Effector memory CD4-positive, alpha-beta T cell (primary cell): ENCODE measurements around the gene FCGR3A.
A peak's percentile ranks its signal among the peaks of the same experiment; 100 is the strongest.
"Not testable (repeated sequence)": the region's sequence is repeated elsewhere in the genome, so short reads cannot be mapped to it uniquely, and the experiment has no call there.

Experiments used
- DNase-seq, 3 donors: peaks; one replicate each; pipeline ENCODE4 v3.0.0-alpha.2; 2020
- H3K27ac ChIP-seq: 2 replicates; pipeline ENCODE4 v1.7.0; 2013; ENCODE audit warnings: mild to moderate bottlenecking, low read length, moderate library complexity; ENCODE audit not compliant: insufficient read depth, poor library complexity, severe bottlenecking
- H3K27me3 ChIP-seq: replicated peaks from 2 replicates; pipeline ENCODE4 v1.7.0; 2013; ENCODE audit warnings: mild to moderate bottlenecking, low read length; ENCODE audit not compliant: insufficient read depth, control insufficient read depth, poor library complexity, severe bottlenecking
- H3K36me3 ChIP-seq: 2 replicates; pipeline ENCODE4 v1.7.0; 2013; ENCODE audit warnings: mild to moderate bottlenecking, low read length, moderate library complexity; ENCODE audit not compliant: control insufficient read depth, insufficient read depth
- H3K4me1 ChIP-seq: 2 replicates; pipeline ENCODE4 v1.7.0; 2013; ENCODE audit warnings: low read length, mild to moderate bottlenecking; ENCODE audit not compliant: control insufficient read depth, insufficient read depth, poor library complexity, severe bottlenecking
- H3K4me3 ChIP-seq: 2 replicates; pipeline ENCODE4 v1.7.0; 2013; ENCODE audit warnings: low read length, low read depth, mild to moderate bottlenecking; ENCODE audit not compliant: insufficient read depth, poor library complexity, severe bottlenecking
- H3K9me3 ChIP-seq: 2 replicates; pipeline ENCODE4 v1.7.0; 2013; ENCODE audit warnings: mild to moderate bottlenecking, low read length, moderate library complexity; ENCODE audit not compliant: control insufficient read depth

Gene FCGR3A

DNA sequence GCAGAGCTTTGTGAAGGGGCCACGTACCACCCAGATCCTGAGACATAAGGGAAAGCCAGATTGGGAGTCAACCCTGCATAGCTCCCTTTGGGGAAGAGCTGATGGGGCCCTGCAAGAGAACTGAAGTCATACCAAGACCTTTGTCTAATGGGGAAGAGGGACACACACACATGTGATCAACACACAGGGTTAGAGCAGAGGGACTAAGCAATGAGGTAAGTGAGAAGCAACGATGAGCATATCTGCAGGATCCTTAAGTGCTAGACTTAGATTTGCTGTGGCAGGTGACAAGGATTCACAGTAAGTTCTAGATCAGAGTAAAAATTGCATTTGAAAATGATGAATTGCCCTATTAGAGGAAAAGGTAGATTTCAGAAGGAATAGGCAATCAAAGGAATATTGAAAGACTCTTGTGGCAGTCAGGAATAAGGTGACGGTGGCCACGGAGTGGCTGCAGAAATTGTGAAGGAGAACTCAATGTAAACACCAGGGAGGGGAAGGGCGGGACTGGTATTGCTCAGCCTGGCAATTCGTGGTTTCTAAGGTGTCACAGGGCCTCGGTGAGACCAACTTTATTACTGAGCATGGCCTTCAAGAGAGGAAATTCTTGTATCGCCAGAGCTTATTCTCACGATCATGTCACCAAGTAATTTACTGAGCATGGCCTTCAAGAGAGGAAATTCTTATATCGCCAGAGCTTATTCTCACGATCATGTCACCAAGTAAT, 4.5 kb downstream of the FCGR3A start:
- H3K27me3 ChIP-seq, H3K9me3 ChIP-seq, DNase-seq, H3K36me3 ChIP-seq, H3K4me1 ChIP-seq, H3K4me3 ChIP-seq: not testable (repeated sequence)
- H3K27ac ChIP-seq = peak overlapping the region; percentile 32

DNA sequence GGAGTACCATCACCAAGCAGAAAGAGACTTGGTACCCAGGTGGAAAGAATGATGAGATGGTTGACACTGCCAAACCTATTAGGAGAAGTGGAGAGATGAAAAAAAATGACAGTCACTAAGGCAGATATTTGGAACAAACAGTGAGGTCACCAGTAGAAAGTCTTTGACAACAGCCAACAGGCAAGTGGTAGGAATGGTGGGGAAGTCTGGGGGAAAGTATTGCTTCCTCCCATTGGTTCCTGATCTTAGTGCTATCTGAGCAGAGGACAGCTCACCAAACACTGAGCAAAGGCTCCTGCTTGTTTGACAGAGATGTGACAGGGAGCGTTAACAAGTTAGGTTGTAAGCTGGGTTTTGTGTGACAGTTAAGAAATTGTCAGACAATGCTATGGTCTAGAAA, 6.5 kb downstream of the FCGR3A start:
- not testable (repeated sequence) for H3K4me1 ChIP-seq, H3K4me3 ChIP-seq, H3K9me3 ChIP-seq

DNA sequence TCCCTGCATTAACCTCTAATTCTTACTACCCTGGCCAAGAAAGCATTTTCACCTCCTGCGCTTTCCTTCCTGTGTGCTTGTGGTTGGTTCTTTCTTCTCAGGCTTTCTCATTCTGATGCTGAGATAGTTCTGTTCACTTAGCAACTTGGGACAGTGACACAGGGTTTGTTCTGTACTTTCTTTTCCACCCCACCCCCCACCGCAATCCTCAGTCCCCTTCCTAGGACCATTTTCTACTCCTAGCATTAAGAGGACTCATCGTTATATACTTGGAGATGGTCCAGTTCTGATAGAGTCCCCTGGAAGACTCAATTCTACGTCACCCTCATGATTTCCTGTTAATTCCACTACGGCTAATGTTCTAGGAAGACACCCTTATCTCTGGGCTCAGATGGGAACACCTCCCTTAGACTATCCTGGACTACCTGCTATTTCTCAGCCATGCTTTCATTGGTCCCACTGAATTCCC, 7.5 kb downstream of the FCGR3A start:
- not testable (repeated sequence) for H3K27me3 ChIP-seq, H3K4me1 ChIP-seq, H3K4me3 ChIP-seq, H3K36me3 ChIP-seq, H3K9me3 ChIP-seq
- peak in 2 of 3 donors; percentile 24 to 35 for DNase-seq
- peak overlapping the region; percentile 15 for H3K27ac ChIP-seq

More for the DNA sequence above, 6.5 kb downstream of the FCGR3A start:
- DNase-seq, H3K27ac ChIP-seq, H3K36me3 ChIP-seq, H3K27me3 ChIP-seq: not testable (repeated sequence)

DNA sequence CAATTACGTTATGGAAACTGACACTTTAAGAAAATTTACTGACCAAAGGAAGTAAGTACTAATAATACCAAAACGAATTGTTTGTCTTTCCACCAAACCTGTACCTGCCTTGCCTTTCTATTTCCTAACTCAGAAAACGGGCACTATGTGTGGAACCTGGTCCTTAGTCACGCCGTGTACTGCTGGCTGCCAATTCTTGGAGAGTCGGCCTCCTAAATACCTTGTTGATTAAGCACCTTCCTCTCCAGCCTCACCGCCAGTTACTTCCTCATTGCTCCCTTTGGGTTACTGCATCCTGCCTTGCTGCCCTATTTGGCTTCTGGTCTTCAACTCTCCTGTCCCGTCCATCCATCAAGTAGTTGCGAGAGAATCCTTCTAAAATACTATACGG, 9.1 kb downstream of the FCGR3A start:
- not testable (repeated sequence) for H3K36me3 ChIP-seq, H3K4me3 ChIP-seq, H3K4me1 ChIP-seq, H3K27me3 ChIP-seq, H3K9me3 ChIP-seq, DNase-seq
- H3K27ac ChIP-seq = peak overlapping the region; percentile 59

DNA sequence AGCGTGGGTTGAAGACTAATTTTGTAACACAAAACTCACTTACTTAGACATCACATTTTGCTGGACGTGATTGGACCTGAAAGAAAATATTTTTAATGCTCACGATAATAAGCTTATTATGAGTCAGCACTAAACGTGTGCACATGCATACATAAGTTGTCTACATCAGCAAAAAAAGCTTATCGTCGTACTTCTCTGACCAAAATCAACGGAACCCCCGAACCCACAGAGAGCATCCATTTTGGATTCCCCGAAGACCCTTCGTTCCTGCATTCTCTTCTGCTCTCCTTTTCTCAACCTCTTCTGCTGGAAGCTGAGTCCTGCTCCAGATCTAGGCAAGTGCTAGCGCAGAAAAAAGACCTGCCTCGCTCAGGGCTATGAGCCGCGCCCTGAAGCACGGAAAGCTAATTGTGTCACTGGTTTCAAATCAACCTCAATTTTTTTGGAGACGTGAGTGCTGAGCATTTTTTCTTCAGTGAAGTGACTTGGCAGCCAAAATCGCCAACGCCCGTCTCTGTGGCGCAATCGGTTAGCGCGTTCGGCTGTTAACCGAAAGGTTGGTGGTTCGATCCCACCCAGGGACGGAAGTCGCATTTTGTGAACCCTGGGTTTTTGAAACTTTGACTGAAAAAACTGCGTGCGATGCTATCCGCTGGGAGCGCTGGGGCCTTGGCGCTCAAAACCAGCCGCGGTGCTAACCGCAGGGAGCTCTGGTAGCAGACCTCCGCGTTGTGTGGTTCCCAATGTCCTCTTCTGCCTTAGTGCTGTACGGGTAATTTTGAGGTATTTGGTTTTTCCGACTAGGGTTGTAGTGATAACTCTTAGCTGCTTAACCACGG, 9.7 kb downstream of the FCGR3A start:
- peak; percentile 73 to 77 (median 75) for DNase-seq
- not testable (repeated sequence) for H3K27me3 ChIP-seq, H3K9me3 ChIP-seq, H3K4me1 ChIP-seq, H3K36me3 ChIP-seq
- peak overlapping the region; percentile 59 for H3K27ac ChIP-seq
- peak overlapping the region; percentile 61 for H3K4me3 ChIP-seq

DNA sequence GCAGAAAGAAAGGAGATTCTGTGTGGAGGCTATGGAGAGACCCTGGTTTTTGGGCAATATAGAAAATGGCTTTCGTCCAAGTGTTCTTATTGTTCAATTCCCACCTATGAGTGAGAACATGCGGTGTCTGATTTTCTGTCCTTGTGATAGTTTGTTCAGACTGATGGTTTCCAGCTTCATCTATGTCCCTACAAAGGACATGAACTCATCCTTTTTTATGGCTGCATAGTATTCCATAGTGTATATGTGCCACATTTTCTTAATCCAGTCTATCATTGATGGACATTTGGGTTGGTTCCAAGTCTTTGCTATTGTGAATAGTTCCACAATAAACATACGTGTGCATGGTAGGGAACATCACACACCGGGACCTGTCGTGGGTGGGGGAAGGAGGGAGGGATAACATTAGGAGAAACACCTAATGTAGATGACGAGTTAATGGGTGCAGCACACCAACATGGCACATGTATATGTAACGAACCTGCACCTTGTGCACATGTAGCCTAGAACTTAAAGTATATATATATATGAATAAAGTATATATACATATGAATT, 10.6 kb downstream of the FCGR3A start:
- H3K9me3 ChIP-seq, H3K27ac ChIP-seq, H3K4me3 ChIP-seq, DNase-seq, H3K4me1 ChIP-seq, H3K36me3 ChIP-seq, H3K27me3 ChIP-seq: not testable (repeated sequence)

DNA sequence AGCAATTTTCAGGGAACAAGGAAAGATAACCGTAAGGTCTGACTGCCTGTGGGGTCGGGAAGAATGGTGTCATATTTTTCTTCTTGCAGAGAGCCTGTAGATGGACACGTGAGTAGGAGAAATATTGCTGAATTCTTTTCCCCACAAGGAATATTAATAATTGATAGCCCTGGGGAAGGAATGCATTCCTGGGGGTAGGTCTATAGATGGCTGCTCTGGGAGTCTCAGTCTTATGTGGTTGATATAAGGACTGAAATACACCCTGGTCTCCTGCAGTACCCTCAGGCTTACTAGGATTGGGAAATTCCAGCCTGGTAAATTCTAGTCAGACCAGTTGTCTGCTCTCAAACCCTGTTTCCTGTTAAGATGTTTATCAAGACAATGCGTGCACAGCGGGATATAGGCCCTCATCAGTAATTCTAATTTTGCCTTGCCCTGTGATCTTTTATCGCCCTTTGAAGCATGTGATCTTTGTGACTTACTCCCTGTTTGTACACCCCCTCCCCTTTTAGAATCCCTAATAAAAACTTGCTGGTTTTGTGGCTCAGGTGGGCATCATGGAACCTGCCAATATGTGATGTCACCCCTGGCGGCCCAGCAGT, 12.4 kb downstream of the FCGR3A start:
- H3K27me3 ChIP-seq, DNase-seq, H3K4me3 ChIP-seq, H3K36me3 ChIP-seq, H3K27ac ChIP-seq, H3K4me1 ChIP-seq, H3K9me3 ChIP-seq: not testable (repeated sequence)

DNA sequence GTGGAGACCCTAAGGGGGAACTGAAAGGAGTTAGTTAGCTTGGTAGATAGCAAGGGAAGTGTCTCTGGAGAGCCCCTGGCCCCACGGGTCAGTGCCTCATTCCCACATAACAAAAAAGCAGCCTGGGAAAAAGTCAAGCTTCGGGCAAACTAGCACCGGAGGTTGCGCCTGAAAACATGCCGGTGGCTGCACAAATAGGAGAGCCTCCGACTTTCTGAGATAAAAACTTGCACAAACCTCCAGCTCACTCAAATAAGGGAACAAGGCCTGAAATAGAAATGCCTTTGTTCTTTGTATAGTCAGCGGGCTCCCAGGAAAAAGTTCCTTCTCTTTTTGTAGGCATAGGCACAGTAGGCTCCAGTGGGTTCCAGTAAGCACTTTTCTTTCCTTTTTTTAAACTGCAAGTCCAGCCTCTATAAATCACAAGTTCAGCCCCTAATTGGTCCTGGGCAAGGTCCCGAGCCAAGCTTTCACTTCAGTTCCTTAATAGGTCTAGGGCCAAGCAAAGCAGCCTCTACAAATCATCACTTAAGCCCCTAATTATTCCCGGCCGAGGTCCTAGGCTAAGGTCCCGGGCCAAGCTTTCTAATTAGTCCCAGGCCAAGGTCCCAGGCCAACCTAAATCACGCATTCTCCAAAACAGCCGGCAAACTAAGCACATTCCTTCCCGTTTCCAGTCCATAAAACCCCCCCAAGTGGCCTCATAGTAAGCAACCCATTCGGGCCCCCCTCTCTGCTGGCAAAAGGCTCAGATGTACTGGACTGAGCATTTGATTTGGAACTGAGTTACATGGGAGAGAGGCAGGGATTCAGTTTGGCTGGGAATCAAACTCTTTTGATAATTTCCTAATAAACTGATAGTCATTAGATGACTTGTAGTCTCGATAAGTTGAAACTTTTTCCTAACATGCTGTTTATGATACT, 16.7 kb downstream of the FCGR3A start:
- H3K27me3 ChIP-seq, H3K9me3 ChIP-seq, H3K4me1 ChIP-seq, H3K36me3 ChIP-seq, H3K4me3 ChIP-seq, H3K27ac ChIP-seq, DNase-seq: not testable (repeated sequence)

DNA sequence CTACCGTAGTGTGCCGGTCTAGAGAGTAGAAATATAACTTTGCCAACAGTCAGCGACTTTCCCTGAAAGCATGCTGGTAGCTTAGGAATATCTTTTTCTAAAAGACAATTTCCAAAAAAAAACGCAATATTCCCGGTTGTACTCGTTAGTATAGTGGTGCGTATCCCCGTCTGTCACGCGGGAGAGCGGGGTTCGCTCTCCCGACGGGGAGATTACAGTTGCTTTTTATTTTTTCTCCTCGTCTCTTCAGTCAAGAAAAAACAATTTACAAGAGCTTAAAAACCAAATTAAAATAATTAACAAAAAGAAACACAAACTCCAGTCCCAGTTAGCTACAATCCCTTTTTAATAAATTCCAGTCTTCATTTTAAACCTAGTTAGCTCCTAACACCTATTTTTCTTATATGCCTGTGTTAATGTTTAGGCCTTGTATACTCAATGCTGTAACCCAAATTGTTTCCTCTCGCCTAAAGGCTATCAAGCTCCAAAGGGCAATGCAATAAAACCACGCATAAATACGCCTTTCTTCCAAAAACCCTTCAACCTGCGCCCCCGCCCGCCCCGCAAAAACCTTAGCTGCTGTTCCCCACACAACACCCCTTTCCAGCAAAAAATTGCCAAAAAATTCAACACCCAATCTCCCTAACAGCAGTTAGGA, 17.5 kb downstream of the FCGR3A start:
- Histone ChIP-seq H3K36me3 (no peaks in the 10 kb centered on the region), H3K27ac (no peak overlapping the region), H3K9me3 (no peaks in the 10 kb centered on the region), H3K4me3 (no peak overlapping the region), H3K27me3 (no peaks in the 10 kb centered on the region), H3K4me1 (no peaks in the 10 kb centered on the region)
- no peak for DNase-seq
